Cardiac fibroblast (primary cell): ENCODE measurements around the gene NPHP1.
"Not testable (repeated sequence)": the region's sequence is repeated elsewhere in the genome, so short reads cannot be mapped to it uniquely, and the experiment has no call there.

Experiments
- DNase-seq, 2 donors: peaks; one replicate each; pipeline versions ENCODE4 v3.0.0 to v3.0.0-alpha.2; 2010; ENCODE audit warnings: low read depth in 2 of 2
- H3K4me3 ChIP-seq, 2 donors: replicated peaks in 1 of 2; 1 replicate in 1 of 2; 2 replicates in 1 of 2; pipeline ENCODE4 v1.5.1; 2011; ENCODE audit warnings: low read depth in 2 of 2, low read length in 2 of 2, mild to moderate bottlenecking in 2 of 2, moderate library complexity in 1 of 2
- TF ChIP-seq, protein P1 (sequence below): IDR thresholded peaks from one replicate; pipeline ENCODE4 v1.5.1; 2011; ENCODE audit warnings: low read depth, mild to moderate bottlenecking, low read length, inconsistent platforms

NPHP1 gene

DNA sequence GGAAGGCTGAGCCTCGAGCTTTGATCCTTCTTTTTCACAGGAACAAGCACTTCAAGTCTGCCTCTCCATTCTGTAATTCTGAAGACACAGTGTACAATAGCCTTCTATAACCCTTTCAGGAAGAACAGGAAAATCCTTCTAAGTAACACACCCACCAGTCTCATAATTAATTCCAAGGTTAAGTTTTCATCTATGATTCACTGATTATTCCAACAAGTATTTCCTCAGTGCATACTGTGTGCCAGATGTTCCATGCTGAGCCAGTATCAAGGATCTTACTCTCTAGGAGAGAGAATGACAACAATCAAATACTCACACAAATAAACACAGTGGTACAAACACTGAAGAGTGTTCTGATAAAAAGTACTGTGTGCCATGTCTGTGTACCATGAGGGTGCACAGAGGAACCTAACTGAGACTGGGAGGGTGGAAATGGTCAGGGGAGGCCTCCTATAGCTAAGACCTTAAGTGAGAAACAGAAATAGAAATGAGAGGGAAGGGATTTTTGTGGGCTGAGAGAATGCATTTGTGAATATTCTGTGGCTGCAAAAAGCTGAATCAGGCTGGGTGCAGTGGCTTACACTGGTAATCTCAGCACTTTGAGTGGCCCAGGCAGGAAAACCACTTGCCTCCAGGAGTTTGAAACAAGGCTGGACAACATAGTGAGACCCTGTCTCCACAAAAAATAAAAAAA, 14.8 kb upstream of the NPHP1 start:
- DNase-seq: peak; percentile 24 to 25
- TF ChIP-seq, protein P1, sequence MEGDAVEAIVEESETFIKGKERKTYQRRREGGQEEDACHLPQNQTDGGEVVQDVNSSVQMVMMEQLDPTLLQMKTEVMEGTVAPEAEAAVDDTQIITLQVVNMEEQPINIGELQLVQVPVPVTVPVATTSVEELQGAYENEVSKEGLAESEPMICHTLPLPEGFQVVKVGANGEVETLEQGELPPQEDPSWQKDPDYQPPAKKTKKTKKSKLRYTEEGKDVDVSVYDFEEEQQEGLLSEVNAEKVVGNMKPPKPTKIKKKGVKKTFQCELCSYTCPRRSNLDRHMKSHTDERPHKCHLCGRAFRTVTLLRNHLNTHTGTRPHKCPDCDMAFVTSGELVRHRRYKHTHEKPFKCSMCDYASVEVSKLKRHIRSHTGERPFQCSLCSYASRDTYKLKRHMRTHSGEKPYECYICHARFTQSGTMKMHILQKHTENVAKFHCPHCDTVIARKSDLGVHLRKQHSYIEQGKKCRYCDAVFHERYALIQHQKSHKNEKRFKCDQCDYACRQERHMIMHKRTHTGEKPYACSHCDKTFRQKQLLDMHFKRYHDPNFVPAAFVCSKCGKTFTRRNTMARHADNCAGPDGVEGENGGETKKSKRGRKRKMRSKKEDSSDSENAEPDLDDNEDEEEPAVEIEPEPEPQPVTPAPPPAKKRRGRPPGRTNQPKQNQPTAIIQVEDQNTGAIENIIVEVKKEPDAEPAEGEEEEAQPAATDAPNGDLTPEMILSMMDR: no peak
- no peak overlapping the region for H3K4me3 ChIP-seq

DNA sequence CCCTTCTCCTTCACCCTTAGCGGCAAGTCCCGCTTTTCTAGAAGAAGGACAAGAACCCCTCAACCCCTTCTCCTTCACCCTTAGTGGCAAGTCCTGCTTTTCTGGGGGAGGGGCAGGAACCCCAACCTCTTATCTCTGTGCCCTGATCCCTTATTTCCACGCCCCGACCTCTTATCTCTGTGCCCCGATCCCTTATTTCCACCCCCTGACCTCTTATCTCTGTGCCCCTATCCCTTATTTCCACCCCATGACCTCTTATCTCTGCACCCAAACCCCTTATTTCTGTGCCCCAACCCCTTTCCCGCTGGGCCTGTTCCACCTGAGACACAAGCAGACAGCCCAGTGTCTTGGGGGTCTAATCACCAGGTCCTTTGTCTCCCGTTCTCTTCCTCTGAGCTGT, 14.1 kb upstream of the NPHP1 start:
- H3K4me3 ChIP-seq, DNase-seq: not testable (repeated sequence)

DNA sequence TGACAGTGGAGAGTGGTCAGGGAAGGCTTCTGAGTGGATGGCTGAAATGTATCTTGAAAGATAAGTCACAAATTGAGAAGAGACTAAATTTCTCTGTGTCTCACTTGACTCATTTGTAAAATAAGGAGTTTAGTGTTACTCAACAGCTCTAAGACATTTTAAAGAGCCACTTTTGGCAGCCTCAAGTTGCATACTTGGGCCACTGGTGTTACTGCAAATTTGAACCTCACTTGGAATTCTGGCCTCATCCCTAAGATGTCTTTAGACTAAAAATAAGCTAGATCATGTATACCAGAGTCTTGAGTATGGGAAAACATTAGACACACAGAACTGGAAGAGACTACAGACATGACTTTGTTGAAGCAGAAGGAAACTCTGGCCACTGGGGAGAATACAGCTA, 12.0 kb upstream of the NPHP1 start:
- DNase-seq: no peak
- TF ChIP-seq, protein P1: no peak
- no peak overlapping the region for H3K4me3 ChIP-seq

DNA sequence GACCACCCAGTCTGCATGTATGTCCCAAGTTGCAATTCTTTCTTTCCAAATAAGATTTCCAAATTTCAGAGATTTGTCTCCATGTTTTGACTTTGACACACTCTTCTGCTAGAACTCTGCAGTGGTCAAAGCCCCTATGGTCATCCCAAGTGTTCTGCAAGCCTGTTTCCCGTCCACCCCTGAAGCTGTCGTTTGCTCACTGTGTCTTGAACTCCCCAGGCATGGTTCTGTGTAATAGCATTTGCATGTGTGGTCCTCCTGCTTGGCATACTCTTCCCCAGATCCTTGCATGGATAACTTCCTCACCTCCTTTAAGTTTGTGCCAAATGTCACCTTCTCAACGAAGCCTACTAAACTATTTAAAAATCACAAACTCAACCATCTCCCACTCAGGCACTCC, 11.4 kb upstream of the NPHP1 start:
- H3K4me3 ChIP-seq: no peak overlapping the region
- TF ChIP-seq, protein P1: no peak
- no peak for DNase-seq

DNA sequence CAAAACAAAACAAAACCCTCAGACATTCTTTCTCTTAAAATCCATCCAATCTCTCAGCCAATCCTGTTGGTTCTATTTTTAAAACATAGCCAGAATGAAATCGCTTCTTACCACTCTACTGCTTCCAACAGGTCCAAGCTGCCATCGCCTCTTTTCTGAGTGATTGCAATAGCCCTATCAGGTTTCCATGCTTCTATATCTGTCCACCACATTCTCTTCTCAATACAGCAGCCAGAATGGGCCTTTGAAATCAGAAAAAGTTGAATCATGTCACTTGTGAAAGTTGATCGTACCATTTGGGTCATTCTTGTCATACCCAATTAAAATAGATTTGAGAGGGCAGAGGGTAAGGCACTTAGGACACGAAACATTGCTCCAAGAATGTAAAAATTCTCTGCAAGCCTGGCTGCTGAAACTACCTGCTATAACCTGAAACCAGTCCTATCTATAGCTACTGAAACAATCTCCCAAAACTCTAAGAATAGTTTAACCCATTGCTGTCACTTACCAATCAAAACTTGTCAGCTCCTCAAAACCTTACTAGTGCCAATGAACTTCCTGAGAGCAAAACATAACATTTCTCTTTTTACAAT, 10.8 kb upstream of the NPHP1 start:
- no peak overlapping the region for H3K4me3 ChIP-seq
- TF ChIP-seq, protein P1: no peak
- no peak for DNase-seq

DNA sequence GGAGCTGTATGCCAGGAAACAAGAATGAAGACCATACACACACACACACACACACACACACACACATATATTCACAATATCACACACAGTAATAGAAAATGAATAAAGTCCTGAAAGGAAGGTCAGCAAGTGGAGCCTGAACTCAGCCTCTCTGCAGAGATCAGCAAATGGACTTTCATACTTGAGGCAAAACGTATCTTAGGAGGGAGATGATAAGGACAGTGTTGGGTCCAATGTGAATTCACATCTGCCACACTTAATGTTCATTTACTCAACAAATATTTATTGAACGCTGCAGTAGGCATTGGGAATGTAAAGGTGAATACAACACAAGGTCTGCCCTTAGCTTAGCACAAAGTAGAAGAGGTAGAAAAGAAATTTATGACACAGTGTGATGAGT, 10.3 kb upstream of the NPHP1 start:
- no peak for DNase-seq
- H3K4me3 ChIP-seq: no peak overlapping the region
- TF ChIP-seq, protein P1: no peak

DNA sequence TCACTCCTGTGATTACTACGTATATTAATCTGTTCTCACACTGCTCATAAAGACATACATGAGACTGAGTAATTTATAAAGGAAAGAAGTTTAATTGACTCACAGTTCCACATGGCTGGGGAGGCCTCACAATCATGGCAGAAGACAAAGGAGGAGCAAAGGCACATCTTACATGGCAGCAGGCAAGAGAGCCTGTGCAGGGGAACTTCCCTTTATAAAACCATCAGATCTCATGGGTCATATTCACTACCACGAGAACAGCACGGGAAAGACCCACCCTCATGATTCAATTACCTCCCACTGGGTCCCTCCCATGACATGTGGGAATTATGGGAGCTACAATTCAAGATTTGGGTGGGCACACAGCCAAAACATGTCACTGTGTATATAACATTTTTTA, 8.7 kb upstream of the NPHP1 start:
- DNase-seq, H3K4me3 ChIP-seq: not testable (repeated sequence)
